ENCODE measurements around the gene ZNF507. TPM values are rescaled to one million over a fixed set of nuclear protein-coding genes. Genes with fewer than 3 reads are reported as not detected.
A peak's percentile ranks its signal among the peaks of the same experiment; 100 is the strongest.

Gene ZNF507
- 8.3 and 8.6 TPM in 2 replicates for total RNA-seq (2012; rRNA removed)

DNA sequence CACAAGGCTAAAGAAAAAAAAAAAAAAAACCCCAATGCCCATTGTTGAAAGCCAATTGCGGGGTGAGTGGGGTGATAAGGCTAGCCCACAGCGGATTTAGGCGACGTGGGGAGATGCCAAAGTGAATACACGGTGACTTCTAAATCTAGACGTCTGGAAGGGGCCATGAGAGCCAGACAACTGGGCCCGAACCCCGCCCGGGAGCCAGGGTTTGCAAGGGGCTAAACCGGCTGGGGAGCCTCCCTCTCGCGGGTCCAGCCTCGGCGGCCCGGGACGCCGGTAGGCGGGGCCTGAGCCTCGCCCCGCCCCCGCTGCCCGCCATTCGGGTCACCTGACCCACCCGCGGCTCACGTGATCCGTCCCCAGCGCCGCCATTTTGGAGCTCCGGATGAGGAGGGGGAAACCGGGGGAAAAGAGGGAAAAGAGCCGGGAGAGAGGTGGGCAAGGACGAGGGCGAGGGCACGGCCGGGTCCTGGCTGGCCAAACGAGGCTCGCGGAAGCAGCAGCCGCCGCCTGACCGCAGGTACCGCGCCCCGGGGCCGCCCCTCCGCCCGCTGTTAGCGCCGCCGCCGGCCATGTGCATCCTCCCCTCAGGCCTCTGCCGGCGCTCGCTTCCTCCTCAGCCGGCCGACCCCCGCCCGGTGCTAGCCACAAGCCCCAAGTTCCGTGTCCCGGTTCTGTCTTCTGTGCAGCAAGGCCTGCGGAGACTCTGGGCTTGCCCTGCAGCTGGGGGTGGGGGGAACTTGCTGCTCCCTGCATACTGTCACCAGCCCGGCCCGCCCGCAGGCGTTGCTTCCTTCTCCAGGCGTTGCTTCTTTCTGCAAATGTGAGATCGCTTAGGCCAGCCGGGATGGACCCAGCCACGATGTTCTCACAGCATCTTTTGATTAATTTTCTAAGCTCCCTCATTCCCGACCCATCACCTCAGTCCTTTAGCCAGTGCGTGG lies at the start of gene ZNF507:
ZNF507 (plus strand) TSS at position 350 of the 947 bp plus-strand sequence. CDS start 7,221 bp downstream, outside the sequence.
- Histone ChIP-seq H3K36me3 (ENCODE audit: insufficient read depth, low read length) (peaks cover 29% of the 10 kb centered on the region), H3K27me3 (ENCODE audit: control insufficient read depth, insufficient read depth, low read length) (peaks cover 9% of the 10 kb centered on the region), H3K4me3 (ENCODE audit: low read length) (peak within 1 kb of the TSS; percentile 98), H3K4me1 (ENCODE audit: control insufficient read depth, insufficient read depth, low read length) (peaks cover 25% of the 10 kb centered on the region), H3K9ac (ENCODE audit: low read depth, low read length) (peak within 1 kb of the TSS; percentile 97), H3K4me2 (ENCODE audit: low read length) (peak within 1 kb of the TSS; percentile 93), H3K9me3 (replicated peaks; ENCODE audit: low read length) (no peaks in the 10 kb centered on the region)

DNA sequence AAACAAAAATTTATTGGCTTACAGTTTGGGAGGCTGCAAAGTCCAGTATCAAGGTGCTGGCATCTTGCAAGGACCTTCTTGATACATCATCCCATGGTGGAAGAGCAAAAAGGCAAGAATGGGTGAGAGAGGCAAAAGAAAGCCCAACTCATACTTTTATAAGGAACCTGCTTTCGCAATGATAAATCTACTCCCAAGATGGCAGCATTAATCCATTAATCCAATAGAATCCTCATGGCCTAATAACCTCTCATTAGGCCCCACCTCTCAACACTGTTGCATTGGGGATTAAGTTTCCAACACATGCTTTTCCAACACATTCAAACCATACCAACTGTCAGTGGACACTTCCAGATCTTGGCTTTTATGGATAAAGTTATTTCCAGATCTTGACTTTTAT lies 48.7 kb upstream of the ZNF507 start:
- H3K4me2 ChIP-seq (ENCODE audit: low read length), result no peak overlapping the region
- H3K4me3 ChIP-seq (ENCODE audit: low read length), result no peak overlapping the region
- no peaks in the 10 kb centered on the region for H3K27me3 ChIP-seq (ENCODE audit: control insufficient read depth, insufficient read depth, low read length)
- H3K36me3 ChIP-seq (ENCODE audit: insufficient read depth, low read length), result no peaks in the 10 kb centered on the region
- H3K9ac ChIP-seq (ENCODE audit: low read depth, low read length), result no peak overlapping the region
- H3K4me1 ChIP-seq (ENCODE audit: control insufficient read depth, insufficient read depth, low read length), result no peaks in the 10 kb centered on the region
- H3K9me3 ChIP-seq (replicated peaks; ENCODE audit: low read length), result no peaks in the 10 kb centered on the region

DNA sequence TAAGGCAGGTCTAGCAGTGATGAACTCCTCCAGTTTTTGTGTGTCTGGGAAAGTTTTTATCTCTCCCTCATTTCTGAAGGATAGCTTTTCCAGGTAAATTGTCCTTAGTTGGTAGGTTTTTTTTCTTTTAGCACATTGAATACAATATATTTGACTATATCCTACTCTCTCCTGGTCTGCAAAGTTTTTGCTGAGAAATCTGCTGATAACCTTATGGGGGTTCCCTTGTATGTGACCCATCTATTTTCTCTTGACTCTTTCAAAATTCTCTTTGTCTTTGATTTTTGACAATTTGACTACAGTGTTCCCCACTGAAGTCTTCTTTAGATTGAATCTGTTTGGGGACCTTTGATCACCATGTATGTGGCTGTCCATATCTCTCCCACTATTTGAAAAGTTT lies 42.6 kb upstream of the ZNF507 start:
- Histone ChIP-seq H3K9me3 (replicated peaks; ENCODE audit: low read length) (no peaks in the 10 kb centered on the region), H3K4me1 (ENCODE audit: control insufficient read depth, insufficient read depth, low read length) (no peaks in the 10 kb centered on the region), H3K27me3 (ENCODE audit: control insufficient read depth, insufficient read depth, low read length) (peaks cover 4% of the 10 kb centered on the region), H3K4me2 (ENCODE audit: low read length) (no peak overlapping the region), H3K36me3 (ENCODE audit: insufficient read depth, low read length) (no peaks in the 10 kb centered on the region), H3K9ac (ENCODE audit: low read depth, low read length) (no peak overlapping the region), H3K4me3 (ENCODE audit: low read length) (no peak overlapping the region)

DNA sequence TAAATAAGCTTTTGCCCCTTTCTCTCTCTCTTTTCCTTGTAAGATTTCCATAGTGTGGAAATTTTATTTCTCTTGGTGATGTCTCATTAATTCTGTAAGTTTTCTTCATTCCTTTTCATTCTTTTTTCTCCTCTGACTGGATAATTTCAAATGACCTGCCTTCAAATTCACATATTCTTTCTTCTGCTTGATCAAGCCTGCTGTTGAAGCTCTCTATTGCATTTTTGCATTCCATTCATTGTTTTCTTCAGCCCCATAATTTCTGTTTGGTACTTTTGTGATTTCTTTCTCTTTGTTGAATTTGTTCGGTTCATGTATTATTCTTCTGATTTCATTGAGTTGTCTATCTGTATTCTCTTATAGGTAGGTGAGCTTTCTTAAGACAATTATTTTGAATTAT lies 42.2 kb upstream of the ZNF507 start:
- Histone ChIP-seq H3K9me3 (replicated peaks; ENCODE audit: low read length) (no peaks in the 10 kb centered on the region), H3K27me3 (ENCODE audit: control insufficient read depth, insufficient read depth, low read length) (peaks cover 4% of the 10 kb centered on the region), H3K36me3 (ENCODE audit: insufficient read depth, low read length) (no peaks in the 10 kb centered on the region), H3K4me2 (ENCODE audit: low read length) (no peak overlapping the region), H3K4me3 (ENCODE audit: low read length) (no peak overlapping the region), H3K9ac (ENCODE audit: low read depth, low read length) (no peak overlapping the region), H3K4me1 (ENCODE audit: control insufficient read depth, insufficient read depth, low read length) (no peaks in the 10 kb centered on the region)

DNA sequence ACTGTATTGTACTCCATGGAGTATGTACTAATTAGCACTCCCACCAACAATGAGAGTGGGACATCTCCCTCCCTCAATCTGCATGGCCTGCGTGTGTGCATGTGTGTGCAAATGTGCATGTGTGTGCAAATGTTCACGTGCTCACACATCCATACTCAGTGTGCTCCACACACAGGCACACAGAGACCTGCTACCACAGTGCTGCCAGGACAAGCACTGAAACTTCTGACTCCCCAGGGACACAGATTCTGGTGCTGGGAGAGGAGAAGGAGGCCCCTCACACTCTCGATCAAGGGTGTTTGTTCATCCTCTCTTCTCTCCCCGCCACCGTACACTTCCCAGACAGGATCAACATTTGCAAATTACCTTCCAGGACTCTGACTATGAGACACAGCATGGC lies 37.8 kb upstream of the ZNF507 start:
- Histone ChIP-seq H3K4me3 (ENCODE audit: low read length) (no peak overlapping the region), H3K36me3 (ENCODE audit: insufficient read depth, low read length) (no peaks in the 10 kb centered on the region), H3K9ac (ENCODE audit: low read depth, low read length) (no peak overlapping the region), H3K4me1 (ENCODE audit: control insufficient read depth, insufficient read depth, low read length) (no peaks in the 10 kb centered on the region), H3K4me2 (ENCODE audit: low read length) (no peak overlapping the region), H3K9me3 (replicated peaks; ENCODE audit: low read length) (no peaks in the 10 kb centered on the region), H3K27me3 (ENCODE audit: control insufficient read depth, insufficient read depth, low read length) (peaks cover 4% of the 10 kb centered on the region)

DNA sequence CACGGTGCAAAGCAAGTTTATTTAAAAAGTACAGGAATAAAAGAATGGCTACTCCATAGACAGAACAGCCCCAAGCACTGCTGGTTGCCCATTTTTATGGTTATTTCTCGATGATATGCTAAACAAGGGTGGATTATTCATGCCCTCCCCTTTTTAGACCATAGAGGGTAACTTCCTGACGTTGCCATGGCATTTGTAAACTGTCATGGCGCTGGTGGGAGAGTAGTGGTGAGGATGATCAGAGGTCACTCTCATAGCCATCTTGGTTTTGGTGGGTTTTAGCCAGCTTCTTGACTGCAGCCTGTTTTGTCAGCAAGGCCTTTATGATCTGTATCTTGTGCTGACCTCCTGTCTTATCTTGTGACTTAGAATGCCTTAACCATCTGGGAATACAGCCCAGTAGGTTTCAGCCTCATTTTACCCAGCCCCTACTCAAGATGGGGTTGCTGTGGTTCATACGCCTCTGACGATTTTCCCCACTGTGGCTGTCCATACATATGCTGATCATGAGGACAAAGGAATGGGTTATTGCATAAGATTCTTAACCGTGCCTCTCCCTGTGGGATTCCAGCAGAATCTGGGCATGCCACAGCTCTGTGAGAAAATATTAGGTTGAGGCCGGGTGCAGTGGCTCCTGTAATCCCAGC lies 36.9 kb upstream of the ZNF507 start:
- Histone ChIP-seq H3K36me3 (ENCODE audit: insufficient read depth, low read length) (no peaks in the 10 kb centered on the region), H3K4me1 (ENCODE audit: control insufficient read depth, insufficient read depth, low read length) (no peaks in the 10 kb centered on the region), H3K4me3 (ENCODE audit: low read length) (no peak overlapping the region), H3K9me3 (replicated peaks; ENCODE audit: low read length) (no peaks in the 10 kb centered on the region), H3K4me2 (ENCODE audit: low read length) (no peak overlapping the region), H3K27me3 (ENCODE audit: control insufficient read depth, insufficient read depth, low read length) (peaks cover under 1% of the 10 kb centered on the region), H3K9ac (ENCODE audit: low read depth, low read length) (no peak overlapping the region)

DNA sequence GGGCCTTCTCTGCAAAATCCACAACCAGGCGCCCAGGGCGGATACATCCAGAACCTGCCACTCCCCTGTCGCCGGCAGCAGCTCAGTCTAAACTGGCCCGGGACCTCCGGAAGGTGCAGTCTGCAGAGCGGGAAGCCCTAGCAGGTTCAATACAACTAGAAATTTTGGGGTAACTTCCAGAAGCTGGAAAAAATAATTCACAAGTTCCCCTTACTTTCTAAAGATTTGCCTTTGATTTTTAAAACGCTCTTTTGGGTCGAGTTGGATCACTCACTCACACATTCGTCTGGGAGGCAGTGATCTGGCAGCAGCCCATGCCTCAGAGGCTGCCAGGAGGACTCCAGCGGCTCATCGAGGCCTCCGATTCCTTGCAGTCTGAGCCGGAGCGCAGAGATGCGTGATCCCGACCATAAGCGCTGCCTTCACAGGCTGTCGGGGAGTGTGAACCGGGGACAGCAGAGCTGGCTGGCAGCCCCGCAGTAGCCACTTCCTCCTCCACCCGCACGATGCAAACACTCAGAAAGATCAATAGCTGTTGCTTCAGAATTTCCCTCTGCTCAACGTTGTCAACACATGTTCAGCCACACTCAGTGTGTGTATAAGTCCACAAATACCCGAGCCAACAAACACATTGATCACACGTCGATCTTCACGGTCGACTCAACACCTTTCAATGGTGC lies 35.6 kb upstream of the ZNF507 start:
- Histone ChIP-seq H3K36me3 (ENCODE audit: insufficient read depth, low read length) (no peaks in the 10 kb centered on the region), H3K4me3 (ENCODE audit: low read length) (no peak overlapping the region), H3K9ac (ENCODE audit: low read depth, low read length) (no peak overlapping the region), H3K9me3 (replicated peaks; ENCODE audit: low read length) (no peaks in the 10 kb centered on the region), H3K4me2 (ENCODE audit: low read length) (no peak overlapping the region), H3K27me3 (ENCODE audit: control insufficient read depth, insufficient read depth, low read length) (no peaks in the 10 kb centered on the region), H3K4me1 (ENCODE audit: control insufficient read depth, insufficient read depth, low read length) (no peaks in the 10 kb centered on the region)

DNA sequence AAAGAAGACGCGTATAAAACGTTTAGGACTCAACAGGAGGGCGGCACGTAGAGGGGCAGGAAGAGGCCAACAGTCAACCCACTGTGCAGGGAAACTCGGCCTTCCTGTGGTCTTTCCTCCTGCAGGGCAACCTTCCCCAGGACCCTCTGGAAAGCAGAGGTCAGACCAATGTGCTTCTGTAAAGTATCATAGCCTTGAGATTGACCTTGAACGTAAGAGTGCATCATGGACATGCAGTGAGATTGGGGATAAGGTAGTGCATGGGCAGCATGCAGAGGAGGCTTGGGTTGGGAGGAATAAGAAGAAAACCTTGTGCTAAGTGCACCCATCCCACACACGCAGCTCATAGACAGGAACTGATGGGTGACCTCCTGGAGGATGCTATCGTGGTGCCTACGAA lies 34.0 kb upstream of the ZNF507 start:
- Histone ChIP-seq H3K4me3 (ENCODE audit: low read length) (no peak overlapping the region), H3K27me3 (ENCODE audit: control insufficient read depth, insufficient read depth, low read length) (no peaks in the 10 kb centered on the region), H3K4me1 (ENCODE audit: control insufficient read depth, insufficient read depth, low read length) (no peaks in the 10 kb centered on the region)

DNA sequence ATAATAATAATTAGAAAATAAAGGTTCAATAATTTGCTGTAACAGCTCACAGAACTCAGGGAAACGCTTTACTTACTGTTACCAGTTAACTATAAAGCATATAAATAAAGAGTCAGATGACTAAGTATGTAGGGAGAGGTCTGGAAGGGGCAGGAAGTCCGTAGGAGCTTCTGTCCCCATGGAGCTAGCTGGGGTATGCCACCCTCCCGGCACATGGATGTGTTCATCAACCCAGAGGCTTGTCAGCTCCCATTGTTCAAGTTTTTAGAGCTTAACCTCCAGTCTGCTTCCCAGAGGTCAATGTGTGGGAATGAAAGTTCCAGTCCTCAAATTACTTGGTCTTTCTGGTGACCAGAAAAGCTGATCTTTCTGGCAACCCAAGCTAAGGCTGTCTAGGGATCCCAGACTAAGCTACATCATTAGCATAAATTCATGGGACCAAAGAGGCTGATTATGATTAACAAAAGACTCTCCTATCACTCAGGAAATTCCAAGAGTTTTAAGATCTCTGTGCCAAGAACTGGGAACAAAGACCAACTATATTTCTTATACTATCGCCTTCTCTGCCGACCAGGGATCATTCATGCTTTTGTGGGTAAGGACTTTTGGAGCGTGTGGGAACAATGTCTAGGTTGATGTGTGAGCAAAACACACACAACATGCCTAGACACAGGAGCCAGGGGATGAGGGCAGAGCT lies 31.7 kb upstream of the ZNF507 start:
- Histone ChIP-seq H3K4me1 (ENCODE audit: control insufficient read depth, insufficient read depth, low read length) (no peaks in the 10 kb centered on the region), H3K4me2 (ENCODE audit: low read length) (no peak overlapping the region), H3K9ac (ENCODE audit: low read depth, low read length) (no peak overlapping the region), H3K9me3 (replicated peaks; ENCODE audit: low read length) (no peaks in the 10 kb centered on the region), H3K27me3 (ENCODE audit: control insufficient read depth, insufficient read depth, low read length) (peaks cover 6% of the 10 kb centered on the region), H3K36me3 (ENCODE audit: insufficient read depth, low read length) (no peaks in the 10 kb centered on the region), H3K4me3 (ENCODE audit: low read length) (no peak overlapping the region)

More for the DNA sequence above, 34.0 kb upstream of the ZNF507 start:
- Histone ChIP-seq H3K36me3 (ENCODE audit: insufficient read depth, low read length) (no peaks in the 10 kb centered on the region), H3K9ac (ENCODE audit: low read depth, low read length) (no peak overlapping the region), H3K4me2 (ENCODE audit: low read length) (no peak overlapping the region), H3K9me3 (replicated peaks; ENCODE audit: low read length) (no peaks in the 10 kb centered on the region)

DNA sequence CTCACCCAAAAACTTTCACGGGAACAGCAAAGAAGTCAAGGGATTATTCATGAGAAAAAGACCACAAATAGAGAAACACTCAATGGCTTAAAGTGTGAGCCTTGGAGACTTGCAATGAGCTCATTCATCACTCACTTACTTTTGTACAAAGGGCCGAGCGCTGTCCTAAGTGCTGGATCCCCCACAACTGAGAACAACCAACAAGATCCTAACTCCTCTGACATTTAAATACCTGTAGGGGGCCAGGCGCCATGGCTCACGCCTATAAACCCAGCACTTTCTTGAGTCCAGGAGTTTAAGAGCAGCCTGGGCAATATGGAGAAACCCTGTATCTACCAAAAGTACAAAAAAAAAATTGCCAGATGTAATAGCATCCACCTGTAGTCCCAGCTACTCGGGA lies 29.4 kb upstream of the ZNF507 start:
- Histone ChIP-seq H3K4me1 (ENCODE audit: control insufficient read depth, insufficient read depth, low read length) (no peaks in the 10 kb centered on the region), H3K36me3 (ENCODE audit: insufficient read depth, low read length) (no peaks in the 10 kb centered on the region), H3K4me3 (ENCODE audit: low read length) (no peak overlapping the region), H3K27me3 (ENCODE audit: control insufficient read depth, insufficient read depth, low read length) (peaks cover 6% of the 10 kb centered on the region), H3K9ac (ENCODE audit: low read depth, low read length) (no peak overlapping the region), H3K4me2 (ENCODE audit: low read length) (no peak overlapping the region), H3K9me3 (replicated peaks; ENCODE audit: low read length) (no peaks in the 10 kb centered on the region)

DNA sequence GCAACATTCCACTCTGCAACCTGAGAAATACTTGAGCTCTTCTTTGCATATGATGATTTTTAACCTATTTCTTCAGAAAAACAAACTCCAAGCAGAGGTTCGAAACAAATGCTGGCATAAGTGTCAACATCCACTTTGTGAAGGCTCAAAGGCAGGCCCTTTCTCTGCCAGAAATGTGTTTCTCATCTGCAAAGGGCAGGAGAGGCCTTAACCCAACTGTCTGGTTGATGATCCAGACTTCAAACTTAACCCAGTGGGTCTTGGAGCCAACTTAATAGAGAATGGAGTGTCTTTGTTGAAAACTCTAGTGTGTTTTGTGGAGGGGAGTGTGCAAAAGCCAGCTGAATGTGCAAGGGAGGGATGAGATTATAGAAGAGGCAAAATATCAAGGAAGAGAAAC lies 28.3 kb upstream of the ZNF507 start:
- H3K9me3 ChIP-seq (replicated peaks; ENCODE audit: low read length), result no peaks in the 10 kb centered on the region
- H3K4me2 ChIP-seq (ENCODE audit: low read length), result no peak overlapping the region
- H3K4me1 ChIP-seq (ENCODE audit: control insufficient read depth, insufficient read depth, low read length), result no peaks in the 10 kb centered on the region
- no peak overlapping the region for H3K9ac ChIP-seq (ENCODE audit: low read depth, low read length)
- no peaks in the 10 kb centered on the region for H3K36me3 ChIP-seq (ENCODE audit: insufficient read depth, low read length)
- no peak overlapping the region for H3K4me3 ChIP-seq (ENCODE audit: low read length)
- H3K27me3 ChIP-seq (ENCODE audit: control insufficient read depth, insufficient read depth, low read length), result peaks cover 6% of the 10 kb centered on the region

Data from skeletal muscle satellite cell (primary cell).